GM21390 (cell line): ENCODE data around the gene ZNF619.
A peak's percentile ranks its signal among the peaks of the same experiment; 100 is the strongest.

Source experiments
- ATAC-seq: cut with Tn5 transposase; IDR thresholded peaks from one replicate; pipeline ENCODE4 v1.9.1; 2021; ENCODE audit not compliant: unreplicated experiment

Gene ZNF619

DNA sequence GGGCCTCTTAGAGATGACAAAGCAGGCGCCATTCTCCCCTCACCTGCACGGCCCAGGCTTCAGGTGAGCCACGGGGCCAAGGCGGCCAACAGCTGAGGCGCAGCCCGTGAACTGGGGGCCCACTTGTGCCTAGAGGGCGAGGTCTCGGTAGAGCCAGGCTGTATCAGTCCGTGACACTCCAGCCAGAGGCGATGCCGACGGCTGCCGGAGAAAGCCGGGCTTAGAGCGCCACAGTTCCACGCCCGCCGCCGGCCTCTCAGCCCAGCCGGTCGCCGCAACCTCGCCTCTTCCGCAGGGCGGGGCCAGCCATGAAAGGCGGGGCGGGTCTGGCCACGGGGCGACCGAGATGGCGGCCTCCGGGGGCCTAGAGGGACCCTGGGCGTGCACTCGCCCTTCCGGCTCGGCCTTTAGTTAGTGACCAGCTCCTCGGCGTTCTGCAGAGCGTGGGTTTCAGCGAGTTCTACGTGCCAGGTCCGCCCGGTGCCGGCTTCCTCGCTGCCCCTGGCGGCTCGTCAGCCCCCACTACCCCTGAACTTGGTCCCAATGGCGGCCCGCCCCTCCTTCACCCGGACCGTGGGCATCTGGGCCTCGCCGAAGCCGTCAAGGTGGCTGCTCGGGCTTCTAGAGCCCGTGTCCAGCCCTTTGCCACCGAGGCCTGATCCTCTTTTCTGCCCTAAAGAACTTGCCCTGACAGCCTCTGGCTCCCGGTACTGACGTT is 47.8 kb downstream of the ZNF619 start, which contains the start of gene ZNF621:
TSS of gene ZNF621 (plus strand) at position 393 of the 718 bp plus-strand sequence. CDS start 881 bp downstream, outside the sequence.
- ATAC-seq = peak; percentile 98

DNA sequence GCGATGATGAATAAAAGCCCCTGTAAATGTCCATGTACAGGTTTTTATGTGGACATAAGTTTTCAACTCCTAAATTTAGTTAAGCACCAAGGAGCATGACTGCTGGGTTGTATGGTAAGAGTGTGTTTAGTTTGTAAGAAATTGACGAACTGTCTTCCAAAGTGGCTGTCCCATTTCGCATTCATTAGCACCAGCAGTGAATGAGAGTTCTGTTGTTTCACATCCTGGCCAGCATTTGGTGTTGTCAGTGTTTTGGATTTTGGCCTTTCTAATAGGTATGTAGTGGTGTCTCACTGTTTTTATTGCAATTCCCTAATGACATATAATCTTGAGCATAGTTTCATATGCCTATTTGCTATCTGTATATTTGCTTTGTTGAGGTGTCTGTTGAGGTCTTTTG is 51.5 kb downstream of the ZNF619 start:
- ATAC-seq = no peak

DNA sequence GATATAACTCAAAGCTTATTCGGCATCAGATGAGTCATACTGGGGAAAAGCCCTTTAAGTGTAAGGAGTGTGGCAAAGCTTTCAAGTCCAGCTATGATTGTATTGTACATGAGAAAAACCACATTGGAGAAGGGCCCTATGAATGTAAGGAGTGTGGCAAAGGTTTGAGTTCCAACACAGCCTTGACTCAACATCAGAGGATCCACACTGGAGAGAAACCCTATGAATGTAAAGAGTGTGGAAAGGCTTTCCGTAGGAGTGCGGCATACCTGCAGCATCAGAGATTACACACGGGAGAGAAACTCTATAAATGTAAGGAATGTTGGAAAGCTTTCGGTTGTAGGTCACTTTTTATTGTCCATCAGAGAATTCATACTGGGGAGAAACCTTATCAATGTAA is 55.3 kb downstream of the ZNF619 start:
- no peak for ATAC-seq

DNA sequence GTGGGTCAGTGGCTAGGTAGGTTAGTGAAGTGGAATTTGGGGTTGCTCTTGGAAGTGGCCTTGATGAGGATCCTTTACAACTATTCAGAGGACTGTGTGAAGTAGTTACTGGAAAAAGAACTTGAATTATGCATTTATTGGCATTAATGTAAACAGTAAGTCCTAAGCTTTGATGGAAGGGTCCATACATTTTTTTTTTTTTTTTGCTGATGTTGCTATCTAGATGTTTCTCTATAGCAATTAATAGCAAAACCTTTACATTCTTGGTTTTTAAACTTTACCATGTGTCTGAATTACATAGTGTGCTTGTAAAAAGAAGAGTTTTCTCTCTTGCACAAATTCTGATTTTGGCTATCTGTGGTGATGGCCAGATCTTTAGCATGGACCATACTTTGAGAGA is 57.4 kb downstream of the ZNF619 start:
- ATAC-seq = no peak
